GM19324 (cell line): ENCODE data around the gene KCNK6.
"Not testable (repeated sequence)": the region's sequence is repeated elsewhere in the genome, so short reads cannot be mapped to it uniquely, and the experiment has no call there.

Source experiments
- ATAC-seq: cut with Tn5 transposase; IDR thresholded peaks from one replicate; pipeline ENCODE4 v1.9.1; 2021; ENCODE audit warnings: mild to moderate bottlenecking, moderate library complexity; ENCODE audit not compliant: unreplicated experiment, low FRiP score

Gene KCNK6

DNA sequence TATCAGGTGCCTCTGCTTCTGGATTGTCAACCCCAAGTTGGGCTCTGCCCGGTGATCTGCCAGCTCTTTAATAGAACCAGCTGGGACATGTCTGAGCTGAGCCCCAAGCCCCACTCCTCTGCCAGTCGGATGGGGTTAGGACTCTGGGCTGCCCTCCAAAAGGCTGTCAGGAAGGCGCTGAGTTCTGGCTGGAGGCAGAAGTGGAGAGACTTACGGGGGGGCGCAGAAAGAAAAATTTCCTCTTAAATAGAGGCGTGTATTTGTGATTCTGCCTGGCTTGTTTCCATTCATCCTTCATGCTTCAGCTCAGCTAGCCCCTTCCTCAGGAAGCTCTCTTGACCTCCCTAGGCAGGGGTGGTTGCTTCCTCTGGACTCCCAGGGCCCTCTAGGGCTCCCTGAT lies 985 bp upstream of the KCNK6 start:
- ATAC-seq, result no peak

DNA sequence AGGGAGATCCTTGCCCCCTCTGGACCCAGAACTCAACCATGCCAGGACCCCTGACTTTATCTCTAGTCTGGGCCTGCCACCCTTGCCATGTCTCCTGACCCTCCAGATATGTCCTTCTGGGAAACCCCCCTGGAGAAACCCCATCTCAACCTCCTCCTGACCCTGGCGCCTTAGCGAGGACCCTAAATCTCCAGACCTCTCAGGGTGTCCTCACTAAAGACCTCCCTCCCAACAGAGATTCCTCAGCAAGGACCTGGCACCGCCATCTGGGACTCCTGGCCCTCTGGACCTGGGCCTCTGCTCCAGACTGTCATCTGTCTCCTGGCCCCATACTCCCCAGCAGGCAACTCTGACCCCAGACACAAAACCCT lies 1.3 kb downstream of the KCNK6 start:
- ATAC-seq, result no peak

DNA sequence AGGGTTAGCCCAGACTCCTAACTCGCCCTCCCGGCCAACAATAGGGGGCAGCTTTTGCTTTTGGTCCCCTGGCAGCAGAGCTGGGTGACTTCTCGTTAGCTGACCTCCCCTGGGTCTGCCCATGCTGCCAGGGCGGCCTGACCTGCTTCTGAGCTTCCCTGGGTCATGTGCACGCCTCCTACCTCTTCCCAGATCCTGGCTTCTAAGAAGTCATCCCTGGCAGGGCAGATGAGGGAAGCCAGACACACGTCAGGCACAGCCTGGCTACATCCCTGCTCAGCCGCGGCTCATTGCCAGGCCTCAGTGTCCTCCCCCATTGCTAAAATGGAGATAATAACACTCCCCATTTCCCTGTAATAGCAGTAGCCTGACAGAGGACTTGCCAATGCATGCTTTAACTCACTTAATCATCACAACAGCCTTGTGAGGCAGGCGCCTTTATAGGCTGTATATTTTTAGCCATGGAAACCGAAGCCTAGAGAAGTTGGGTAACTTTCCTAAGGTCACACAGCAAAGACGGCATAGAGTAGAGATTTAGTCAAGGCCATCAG lies 2.1 kb downstream of the KCNK6 start:
- ATAC-seq, result no peak

DNA sequence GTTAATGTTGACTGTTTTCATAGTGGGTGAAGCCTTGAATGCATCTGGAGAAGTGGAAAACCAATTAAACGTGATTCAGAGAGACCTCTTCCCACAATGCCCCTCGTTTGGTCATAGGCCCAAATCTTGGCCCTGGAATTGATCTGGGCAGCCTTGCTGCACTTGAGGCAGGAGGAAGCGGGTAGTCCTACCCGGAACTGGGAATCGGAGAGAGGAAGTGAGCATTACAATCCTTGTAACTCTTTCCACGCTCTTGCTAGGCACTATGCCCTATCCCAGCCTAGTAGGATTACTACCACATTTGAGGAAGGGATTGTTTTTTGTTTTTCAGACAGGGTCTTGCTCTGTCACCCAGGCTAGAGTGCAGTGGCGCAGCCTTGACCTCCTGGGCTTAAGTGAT lies 3.6 kb downstream of the KCNK6 start:
- no peak for ATAC-seq

DNA sequence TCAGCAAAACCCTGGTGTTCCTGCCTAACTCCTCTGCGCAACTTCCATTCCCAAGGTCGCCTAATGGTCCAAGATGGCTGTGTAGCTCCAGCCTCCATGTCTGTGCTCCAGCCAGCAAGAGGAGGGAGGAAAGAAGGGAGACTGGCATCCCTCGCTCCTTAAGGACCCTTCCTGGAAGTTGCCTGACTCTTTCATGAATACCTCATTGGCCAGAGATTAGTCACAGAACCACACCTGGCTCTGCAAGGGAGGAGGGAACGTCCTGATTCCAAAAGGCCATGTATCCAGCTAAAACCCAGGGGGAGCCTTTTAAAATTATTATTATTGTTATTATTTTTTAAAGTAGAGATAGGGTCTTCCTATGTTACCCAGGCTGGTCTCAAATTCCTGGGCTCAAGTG lies 4.8 kb downstream of the KCNK6 start:
- no peak for ATAC-seq

DNA sequence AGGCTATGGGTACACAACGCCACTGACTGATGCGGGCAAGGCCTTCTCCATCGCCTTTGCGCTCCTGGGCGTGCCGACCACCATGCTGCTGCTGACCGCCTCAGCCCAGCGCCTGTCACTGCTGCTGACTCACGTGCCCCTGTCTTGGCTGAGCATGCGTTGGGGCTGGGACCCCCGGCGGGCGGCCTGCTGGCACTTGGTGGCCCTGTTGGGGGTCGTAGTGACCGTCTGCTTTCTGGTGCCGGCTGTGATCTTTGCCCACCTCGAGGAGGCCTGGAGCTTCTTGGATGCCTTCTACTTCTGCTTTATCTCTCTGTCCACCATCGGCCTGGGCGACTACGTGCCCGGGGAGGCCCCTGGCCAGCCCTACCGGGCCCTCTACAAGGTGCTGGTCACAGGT lies 6.9 kb downstream of the KCNK6 start:
- no peak for ATAC-seq

DNA sequence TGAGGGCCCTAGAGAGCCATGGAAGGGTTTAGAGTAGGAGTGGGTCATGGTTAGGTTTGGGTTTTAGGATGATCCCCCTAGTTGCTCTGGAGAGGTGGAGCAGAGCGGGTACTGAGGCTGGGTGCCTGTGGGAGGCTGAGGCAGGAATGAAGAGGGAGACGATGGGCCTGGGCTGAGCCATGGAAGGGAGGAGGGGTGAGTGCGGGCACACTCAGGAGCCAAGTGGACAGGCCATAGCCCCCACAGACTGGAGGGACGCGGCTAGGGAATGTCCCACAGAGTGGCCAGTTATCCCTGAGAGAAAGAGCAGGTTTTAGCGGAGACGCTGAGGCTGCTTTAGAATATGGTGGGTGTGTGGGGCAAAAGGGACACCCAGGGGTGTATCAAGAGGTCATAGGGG lies 10.0 kb downstream of the KCNK6 start:
- ATAC-seq, result no peak

DNA sequence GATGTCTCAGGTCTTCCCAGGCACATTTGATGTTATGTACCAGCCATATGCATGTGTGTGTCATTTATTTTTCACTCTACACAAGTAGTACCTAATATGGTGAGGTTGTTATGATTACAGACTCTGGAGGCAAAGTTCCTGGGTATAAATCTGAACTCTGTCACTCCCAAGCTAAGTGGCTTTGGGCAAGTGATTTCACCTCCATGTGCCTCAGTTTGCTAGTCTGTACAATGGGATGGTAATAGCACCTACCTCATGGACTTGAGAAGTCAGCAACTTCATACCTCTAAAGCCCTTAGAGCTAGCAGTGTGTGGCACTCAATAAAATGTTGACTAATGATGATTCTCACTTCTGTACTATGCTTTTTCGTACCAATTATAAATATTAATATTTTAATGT lies 12.1 kb downstream of the KCNK6 start:
- no peak for ATAC-seq

DNA sequence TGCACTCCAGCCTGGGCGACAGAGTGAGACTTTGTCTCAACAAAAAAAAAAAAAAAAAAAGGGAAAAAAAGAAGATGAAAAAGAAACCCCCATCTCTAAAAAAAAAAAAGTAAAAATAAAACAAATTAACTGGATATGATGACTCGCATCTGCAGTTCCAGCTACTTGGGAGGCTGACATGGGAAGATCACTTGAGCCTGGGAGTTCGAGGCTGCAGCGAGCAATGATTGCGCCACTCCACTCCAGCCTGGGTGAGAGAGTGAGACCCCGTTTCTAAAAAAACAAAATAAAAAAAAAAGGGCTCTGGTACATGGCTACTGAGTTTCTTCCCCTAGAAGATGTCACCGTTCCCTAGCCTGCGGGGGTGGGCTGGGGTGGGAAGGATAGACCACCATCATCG lies 13.6 kb downstream of the KCNK6 start:
- ATAC-seq, result no peak

DNA sequence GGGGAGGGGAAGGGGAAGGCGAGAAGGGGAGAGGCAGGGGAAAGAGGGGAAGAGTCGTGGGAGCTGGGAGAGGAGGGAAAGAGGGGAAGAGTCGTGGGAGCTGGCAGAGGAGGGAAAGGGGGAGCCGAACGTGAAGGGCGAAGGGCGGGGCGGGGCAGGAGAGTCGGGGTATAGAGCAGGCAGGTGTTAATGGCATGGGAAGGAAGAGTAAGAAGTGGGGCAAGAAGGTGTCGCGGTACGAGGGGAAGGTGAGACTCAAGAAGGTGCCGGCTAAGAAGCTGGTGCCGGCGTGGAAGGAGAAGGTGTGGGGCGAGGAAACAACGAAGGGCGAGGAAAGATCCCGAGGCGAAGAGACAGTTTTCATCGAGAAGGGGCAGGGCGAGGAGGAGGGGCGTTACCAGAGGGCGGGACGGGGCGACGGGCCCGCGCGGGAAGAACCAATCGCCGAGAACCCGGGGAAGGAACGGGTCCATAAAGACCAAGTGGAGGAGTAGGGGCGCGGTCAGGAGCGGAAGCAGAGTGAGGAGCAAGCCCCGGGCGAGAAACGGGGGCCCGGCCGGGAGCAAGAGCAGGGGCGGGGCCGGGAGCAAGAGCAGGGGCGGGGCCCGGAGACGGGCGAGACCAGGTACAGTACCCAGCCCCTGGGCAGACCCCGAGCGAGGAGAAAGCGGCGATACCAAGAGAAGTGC lies 16.4 kb downstream of the KCNK6 start:
- ATAC-seq, result peak; percentile 73

DNA sequence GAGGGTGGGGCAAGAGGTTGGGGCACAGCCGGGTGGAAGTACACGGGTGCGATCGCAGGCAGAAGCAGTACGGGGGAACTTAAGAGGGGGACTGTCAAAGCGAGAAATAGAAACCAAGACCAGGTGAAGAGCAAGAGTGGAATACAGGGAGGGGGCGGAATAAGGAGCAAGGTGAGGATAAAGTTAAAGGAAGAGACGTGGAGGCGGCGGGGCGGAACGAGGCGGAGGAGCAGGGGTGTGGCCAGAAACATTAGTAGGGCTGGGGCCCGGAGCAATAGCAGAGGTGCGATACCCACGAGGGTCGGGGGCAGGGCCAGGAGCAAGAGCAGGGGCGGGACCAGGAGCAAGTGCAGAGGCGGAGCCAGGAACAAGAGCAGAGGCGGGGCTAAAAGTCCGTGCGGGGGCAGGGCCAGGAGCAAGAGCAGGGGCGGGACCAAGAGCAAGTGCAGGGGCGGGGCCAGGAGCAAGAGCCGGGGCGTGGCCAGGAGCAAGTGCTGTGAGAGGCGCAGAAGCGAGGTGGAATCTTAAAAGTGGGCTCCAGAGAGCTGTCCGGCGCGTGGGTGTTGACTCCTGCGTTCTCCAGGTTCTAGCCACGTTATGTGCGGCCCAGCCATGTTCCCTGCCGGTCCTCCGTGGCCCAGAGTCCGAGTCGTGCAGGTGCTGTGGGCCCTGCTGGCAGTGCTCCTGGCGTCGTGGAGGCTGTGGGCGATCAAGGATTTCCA lies 17.2 kb downstream of the KCNK6 start:
- peak; percentile 57 for ATAC-seq

DNA sequence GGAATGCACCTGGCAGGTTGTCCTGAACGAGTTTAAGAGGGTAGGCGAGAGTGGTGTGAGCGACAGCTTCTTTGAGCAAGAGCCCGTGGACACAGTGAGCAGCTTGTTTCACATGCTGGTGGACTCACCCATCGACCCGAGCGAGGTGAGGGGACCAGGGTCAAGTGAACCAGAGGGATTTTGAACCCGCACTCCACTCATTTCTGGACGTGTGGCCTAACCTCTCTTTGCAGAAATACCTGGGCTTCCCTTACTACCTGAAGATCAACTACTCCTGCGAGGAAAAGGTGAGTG lies 17.7 kb downstream of the KCNK6 start:
- no peak for ATAC-seq

DNA sequence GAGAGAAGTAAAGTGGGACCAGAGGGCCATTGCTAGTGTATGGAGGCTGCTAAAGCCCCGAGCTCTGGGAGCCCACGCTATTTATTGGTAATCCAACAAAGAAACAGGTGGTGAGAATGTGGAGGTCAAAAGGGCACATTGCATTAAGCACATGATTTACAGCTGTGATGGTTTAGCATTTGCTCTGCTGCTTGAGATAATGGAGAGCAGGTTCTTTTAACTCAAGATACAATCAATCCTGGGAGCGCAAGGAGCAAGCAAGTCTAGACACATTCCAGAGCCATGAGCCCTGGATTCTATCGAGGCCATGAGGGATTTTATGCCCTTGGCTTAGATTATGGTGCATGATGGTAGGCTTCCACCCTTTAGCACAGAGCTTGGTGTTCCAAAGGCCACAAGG lies 19.4 kb downstream of the KCNK6 start:
- ATAC-seq, result not testable (repeated sequence)

DNA sequence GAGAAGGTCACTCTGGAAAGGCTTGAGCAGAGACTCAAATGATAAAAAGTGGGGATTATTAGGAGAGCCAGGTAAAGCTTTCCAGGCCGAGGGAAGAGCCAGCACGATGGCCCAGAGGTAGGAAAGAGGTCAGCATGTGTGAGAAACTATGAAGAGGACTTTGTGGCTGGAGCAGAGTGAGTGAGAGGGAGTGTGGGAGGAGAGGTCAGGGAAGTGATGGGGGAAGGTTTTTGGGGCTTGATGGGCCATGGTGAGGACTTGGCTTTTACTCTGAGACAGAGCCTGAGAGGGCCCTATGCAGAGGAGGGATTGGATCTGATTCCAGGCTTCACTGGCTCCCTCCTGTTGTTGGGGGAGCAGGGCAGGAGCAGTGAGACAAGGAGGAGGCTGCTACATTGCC lies 21.3 kb downstream of the KCNK6 start:
- ATAC-seq, result no peak

DNA sequence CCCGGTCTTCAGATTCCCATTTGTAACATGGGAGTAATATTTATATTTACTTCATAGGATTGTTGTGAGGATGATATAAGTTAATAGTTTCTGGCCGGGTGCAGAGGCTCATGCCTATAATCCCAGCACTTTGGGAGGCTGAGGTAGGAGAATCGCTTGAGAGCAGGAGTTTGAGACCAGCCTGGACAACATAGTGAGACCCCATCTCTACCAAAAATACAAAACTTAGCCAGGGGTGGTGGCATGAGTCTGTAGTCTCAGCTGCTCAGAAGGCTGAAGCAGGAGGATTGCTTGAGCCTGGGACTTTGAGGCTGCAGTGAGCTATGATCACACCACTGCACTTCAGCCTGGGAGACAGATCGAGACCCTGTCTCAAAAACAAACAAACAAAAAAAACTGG lies 27.2 kb downstream of the KCNK6 start:
- ATAC-seq, result no peak

DNA sequence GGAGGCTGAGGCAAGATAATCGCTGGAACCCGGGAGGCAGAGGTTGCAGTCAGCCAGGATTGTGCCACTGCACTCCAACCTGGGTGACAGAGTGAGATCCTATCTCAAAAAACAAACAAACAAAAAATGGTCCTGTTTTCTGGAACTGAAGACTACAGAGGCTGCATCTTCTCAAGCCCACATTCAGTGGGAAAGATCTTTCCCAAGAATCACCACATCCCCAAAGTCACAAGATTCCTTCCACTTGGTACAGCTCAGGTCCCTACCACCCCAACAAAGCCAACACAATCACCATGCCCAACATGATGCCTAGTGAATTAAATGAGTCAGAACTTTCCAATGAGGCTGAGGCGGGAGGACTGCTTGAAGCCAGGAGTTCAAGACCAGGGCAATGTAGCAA lies 31.2 kb downstream of the KCNK6 start:
- no peak for ATAC-seq

DNA sequence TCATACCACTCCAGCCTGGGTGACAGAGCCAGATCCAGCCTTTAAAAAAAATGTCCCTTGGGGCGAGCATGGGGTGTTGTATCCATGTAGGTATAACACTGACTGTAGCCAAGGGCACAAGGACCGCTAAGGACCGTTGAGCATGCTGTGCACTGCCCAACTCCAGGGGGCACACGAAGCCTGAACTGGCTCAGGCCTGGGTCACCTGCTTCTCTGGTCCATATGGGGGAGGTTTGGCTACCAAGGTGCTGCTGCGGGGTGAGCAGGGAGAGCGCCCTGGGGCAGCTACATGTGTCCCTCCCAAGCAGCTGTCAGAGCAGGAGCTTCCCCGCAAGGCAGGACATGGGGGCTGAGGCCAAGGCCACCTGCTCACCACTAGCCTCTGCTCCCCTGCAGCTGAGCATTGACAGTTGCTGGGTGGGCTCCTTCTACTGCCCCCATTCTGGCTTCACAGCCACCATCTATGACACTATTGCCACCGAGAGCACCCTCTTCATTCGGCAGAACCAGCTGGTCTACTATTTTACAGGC lies 32.3 kb downstream of the KCNK6 start:
- no peak for ATAC-seq

DNA sequence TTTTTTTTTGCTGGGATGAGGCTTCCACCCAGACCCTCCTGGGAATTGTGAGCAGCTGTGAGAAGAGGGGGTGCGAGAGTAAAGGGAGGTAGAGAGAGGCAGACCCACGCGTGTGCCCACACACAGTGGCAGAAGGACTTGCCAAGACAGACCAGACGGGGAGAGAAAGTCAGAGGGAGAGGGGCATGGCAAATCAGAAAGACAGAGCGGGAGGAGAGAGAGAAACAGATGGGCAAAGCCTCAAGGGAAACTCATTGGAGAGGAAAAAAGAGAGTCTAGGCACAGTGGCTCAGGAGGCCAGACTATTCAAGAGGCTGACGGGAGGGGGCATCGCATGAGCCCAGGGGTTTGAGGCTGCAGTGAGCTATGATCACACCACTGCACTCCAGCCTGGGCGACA lies 33.0 kb downstream of the KCNK6 start:
- ATAC-seq, result no peak

DNA sequence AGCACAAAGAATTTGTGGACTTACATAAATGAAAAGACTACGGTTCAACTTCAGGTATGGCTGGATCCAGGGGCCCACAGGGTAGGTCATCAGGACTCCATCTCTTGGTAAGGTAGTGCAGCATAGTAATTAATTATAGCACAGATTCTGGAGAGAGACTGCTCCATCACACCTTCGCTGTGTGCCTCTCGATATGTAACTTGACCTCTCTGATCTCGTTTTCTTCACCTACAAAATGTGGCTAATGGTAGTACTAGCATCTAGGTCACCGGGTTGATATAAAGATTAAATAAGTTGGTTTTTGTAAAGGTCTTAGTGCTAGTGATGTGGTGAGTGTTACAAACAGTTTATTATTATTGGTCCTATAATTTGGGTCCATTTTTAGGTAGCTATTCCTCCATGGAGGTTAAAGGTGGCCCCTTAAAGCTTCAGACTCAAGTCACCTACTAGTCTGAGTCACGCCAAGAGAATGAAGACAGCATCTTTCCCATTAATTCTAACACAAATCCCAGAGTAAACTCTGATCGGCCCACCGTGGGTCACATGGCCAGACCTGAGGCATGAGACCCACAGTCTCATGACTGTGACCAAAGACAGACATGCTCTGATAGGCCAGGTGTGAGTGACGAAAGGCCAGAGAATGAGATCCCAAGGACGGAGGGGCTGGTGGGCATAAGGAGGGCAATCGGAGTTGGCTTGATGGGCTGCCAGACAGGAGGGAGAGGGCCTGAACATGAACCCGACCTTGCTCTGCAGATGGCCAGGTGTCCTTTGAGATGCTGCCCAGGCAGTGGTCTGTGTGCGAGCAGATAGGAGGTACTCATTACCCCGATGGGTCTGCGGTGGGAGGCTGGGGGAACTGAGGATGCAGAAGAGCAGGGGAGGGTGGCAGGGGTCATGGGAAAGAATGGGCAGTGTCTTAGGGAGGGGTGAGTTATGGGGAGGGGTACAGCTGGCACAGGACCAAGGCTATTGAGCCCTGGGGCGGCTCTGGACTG lies 36.4 kb downstream of the KCNK6 start:
- no peak for ATAC-seq

DNA sequence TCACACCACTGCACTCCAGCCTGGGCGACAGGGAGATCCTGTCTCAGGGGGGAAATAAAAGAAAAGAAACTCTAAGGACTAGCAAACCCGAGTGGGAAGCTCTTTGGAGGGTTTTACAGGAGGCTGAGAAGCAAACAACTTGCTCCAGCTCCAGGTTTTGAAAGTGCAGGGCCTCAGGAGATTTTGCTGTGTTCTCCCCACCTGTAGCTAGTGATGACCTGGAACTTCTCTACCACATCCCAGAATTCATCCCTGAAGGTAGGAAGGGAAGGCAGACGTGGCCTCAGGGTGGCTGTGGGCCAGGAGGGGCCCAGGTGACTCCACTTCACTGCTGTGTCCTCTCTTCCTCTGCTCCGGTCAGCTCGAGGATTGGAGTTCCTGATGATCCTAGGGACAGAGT lies 38.4 kb downstream of the KCNK6 start:
- ATAC-seq, result no peak
